Non-pigmented ciliary epithelial cell (primary cell): ENCODE measurements around the gene FAM170B.

ENCODE experiments used
- DNase-seq: peaks from one replicate; pipeline ENCODE4 v3.0.0-alpha.2; 2010; ENCODE audit warnings: low read depth

FAM170B gene

GRCh38 chr10:49169776-49170175 is 36.0 kb upstream of the FAM170B start:
- DNase-seq: no peak

GRCh38 chr10:49168831-49169500 is 35.1 kb upstream of the FAM170B start:
- DNase-seq: no peak

- no peak for DNase-seq
Measured at GRCh38 chr10:49168171-49168540, 34.3 kb upstream of the FAM170B start.

GRCh38 chr10:49167425-49168170 is 33.8 kb upstream of the FAM170B start:
- DNase-seq: no peak

- DNase-seq: no peak
Measured at GRCh38 chr10:49166484-49167400, 32.9 kb upstream of the FAM170B start.

DNA sequence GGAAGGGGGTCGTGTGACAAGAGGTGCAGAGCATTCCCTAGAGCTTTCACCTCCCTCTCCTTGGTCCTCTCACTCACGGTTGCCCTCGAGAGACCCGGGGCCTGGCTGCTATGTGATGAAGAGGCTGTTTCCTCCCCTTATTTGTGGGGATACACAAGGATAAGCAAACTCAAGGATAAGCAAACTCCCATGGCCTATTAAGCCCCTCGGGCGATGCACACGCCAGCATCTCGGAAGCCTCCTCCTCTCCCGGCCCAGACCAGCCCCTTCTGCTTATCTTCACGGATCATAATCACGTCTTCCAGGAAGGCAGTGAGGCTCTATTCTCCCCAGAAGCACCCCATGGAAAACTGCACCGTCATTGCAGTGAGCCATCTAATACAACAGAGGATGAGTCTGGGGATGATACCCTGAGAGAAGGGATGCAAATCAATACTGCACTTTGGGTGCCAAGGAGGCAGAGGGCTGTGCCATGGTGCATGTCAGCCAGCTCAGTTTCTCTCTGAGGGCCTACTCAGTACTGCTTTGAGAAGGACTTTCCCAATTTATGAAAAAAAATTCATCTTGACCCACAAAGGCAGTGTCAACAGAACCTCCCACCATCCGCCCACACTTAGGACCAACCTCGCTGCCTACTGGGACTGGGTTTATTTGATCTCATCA is 32.1 kb upstream of the FAM170B start:
- no peak for DNase-seq

GRCh38 chr10:49165259-49165658 is 31.4 kb upstream of the FAM170B start:
- DNase-seq: no peak

- no peak for DNase-seq
Measured at GRCh38 chr10:49164559-49165188, 30.9 kb upstream of the FAM170B start.

DNA sequence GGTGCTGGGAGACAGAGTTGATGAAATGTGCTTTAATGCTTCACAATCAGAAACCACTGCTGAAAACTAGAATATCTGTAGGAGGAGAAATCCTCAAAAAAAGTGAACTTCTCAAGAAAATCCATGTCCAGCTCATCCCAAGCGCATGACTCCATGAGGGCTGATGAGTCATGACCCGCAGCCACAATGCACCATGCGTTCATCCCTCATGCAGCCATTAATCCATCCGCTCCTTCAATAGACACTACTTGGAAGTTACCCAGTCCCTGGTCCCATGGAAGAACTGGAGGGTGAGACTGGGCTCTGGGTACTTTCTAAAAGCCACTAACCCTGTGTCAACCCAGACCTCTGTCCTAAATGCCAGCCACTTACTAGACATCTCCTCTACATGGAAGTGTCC is 29.9 kb upstream of the FAM170B start:
- DNase-seq: no peak

GRCh38 chr10:49162761-49163310 is 29.0 kb upstream of the FAM170B start:
- DNase-seq: no peak

DNA sequence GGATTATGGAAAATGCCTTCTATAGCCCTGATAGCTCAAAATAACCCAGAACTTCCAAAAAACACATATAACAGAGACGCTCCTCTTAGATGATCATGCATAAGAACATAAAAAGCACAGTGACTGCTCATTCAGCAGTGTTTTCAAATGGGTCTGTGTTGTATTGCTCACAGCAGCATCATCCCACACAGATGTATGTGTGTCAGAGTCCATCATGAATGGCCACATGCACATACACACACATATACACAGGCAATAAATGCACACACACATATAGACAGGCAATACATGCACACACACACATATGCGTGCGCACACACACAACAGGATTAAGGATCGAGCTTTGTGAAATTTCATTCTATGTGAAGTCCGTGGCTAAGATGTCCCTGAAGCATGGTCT is 28.2 kb upstream of the FAM170B start:
- DNase-seq: no peak

DNA sequence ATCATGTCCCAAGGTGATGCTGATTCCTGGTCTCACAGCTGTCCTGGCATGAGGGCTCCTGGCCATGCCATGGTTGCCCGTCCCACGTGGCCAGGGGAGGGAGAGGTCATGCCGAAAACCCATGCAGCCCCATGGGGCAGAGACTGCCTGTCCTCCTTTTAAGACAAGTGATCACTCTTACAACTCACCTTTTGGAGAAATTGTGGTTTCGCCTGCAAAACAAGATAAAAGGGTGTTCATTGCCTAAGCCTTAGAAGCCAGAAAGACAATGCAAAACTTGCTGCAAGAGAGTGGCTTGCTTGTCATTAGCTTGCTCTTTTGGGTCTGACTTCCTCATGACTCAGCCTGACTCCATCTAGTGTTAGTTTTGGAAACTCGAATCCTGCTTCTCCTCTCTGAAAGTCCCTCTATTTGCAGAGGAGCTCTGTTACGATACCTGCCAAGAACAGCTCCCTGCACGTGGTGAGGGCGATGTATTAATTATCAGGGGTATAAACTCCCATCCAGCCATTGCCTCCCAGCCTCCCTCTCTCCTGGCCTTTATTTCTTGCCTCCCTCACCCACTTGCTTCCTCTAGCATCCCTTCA is 27.7 kb upstream of the FAM170B start:
- DNase-seq: no peak

DNA sequence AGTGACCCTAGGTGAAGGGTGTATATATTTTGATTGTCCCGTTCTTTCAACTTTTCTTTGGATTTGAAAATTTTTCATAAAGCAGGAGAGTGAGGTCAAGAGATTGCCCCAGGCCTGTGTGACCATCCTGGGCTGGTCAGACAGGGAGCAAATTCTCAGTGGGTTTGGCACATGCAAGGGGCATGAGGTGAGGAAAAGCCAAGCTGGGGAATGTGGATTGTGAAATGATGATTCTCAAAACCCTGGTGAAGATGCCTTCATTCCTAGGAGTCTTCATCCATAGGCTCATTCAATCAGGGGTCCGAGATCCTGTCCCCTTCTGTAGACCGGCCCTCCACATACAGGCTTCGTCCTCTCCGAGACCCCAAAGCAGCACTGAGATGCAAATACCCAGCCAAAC is 27.0 kb upstream of the FAM170B start:
- DNase-seq: no peak

DNA sequence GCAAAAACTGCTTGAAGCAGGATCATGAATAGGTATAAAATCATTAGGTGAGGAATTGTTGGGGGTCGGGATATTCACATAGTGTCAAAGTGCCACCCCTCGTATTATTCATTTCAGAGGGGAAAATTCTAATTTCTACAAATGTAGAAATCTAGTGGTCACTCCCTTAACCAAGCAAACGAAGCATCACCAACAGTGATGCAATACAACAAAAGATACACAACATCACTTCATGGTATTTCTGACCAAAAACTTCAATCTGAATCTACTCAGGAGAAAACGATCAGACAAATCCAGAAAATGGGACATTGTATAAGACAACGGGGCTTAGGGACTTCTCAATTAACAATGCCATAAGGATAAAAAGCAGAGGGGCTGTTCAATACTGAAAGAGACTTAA is 26.3 kb upstream of the FAM170B start:
- no peak for DNase-seq

DNA sequence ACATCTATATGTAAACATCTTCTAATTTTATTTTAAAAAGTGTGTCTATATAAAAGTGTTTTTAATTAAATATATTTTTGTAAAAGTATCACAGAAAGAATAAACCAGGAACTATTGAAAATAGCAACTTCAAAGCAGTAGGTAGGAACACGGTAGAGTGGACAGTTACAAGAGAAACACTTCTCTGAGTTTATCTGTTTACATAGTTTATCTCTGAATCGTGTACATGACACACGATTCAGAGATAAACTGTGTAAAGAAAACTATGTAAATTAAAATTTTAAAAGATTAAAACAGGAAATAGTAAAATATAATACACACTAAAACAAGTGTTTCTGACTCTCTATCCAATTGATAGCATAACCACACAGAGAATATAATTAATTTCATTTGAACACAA is 25.1 kb upstream of the FAM170B start:
- no peak for DNase-seq

- DNase-seq: no peak
Measured at GRCh38 chr10:49158404-49158803, 24.6 kb upstream of the FAM170B start.

DNA sequence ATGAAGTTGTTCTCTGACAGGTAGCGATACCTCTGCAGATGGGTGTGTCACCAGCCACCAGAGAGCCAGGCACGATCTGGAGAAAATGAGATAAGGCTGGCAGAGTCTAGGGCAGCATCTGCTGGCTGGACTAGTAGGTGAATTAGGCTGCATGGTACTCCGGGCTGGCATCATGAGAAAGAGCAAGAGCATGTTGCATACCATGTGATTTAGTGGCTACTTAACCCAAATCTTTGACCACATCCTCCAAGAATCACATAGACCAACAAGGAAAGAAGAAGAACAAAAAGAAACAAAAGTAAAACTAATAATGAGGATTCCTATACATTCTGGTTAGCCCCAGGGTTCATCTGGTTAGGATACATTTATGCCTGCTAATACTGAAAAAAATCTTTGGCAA is 23.4 kb upstream of the FAM170B start:
- no peak for DNase-seq

GRCh38 chr10:49154641-49155040 is 20.8 kb upstream of the FAM170B start:
- DNase-seq: no peak

- no peak for DNase-seq
Measured at GRCh38 chr10:49153971-49154370, 20.1 kb upstream of the FAM170B start.

- DNase-seq: no peak
Measured at GRCh38 chr10:49153115-49153514, 19.3 kb upstream of the FAM170B start.

- DNase-seq: no peak
Measured at GRCh38 chr10:49152663-49153062, 18.8 kb upstream of the FAM170B start.
